Transverse colon (tissue), 4 donors: Measurements from ENCODE around the gene ATP9B. TPM values are rescaled to one million over a fixed set of nuclear protein-coding genes. Genes with fewer than 3 reads are reported as not detected.

Experiments used
- DNase-seq: peaks from one replicate; pipeline ENCODE4 v3.0.0-alpha.2; 2019
- H3K27ac ChIP-seq, 4 donors: fragments of 200-600 bp; sonication (generic); 2 replicates each; pipeline ENCODE4 v1.5.1; 2016 to 2018; ENCODE audit warnings: inconsistent platforms in 4 of 4
- H3K27me3 ChIP-seq: fragments of 200-600 bp; sonication (generic); 2 replicates; pipeline ENCODE4 v1.5.1; 2017; ENCODE audit warnings: inconsistent platforms
- H3K36me3 ChIP-seq, 4 donors: fragments of 200-600 bp; sonication (generic); 2 replicates each; pipeline ENCODE4 v1.5.1; 2017 to 2019; ENCODE audit warnings: inconsistent platforms in 4 of 4
- H3K4me1 ChIP-seq, 4 donors: fragments of 200-600 bp; sonication (generic); 2 replicates each; pipeline ENCODE4 v1.5.1; 2017 to 2020; ENCODE audit warnings: inconsistent platforms in 4 of 4
- H3K4me3 ChIP-seq, 4 donors: fragments of 200-600 bp; sonication (generic); 1 replicate in 1 of 4; 2 replicates in 3 of 4; pipeline versions ENCODE4 v1.5.1 to v1.6.1; 2017 to 2019; ENCODE audit warnings: inconsistent platforms in 4 of 4
- H3K9me3 ChIP-seq, 2 donors: fragments of 200-600 bp; sonication (generic); 2 replicates each; pipeline ENCODE4 v1.5.1; 2017 to 2019; ENCODE audit warnings: inconsistent platforms in 2 of 2
- EP300 ChIP-seq: sonication (generic); formaldehyde crosslinking; IDR thresholded peaks from one replicate; pipeline ENCODE4 v1.6.1; 2017; ENCODE audit warnings: antibody characterized with exemption, low read depth
- POLR2A ChIP-seq: fragments of 450-650 bp; IDR thresholded peaks from one replicate; pipeline ENCODE4 v1.6.1; 2016; ENCODE audit warnings: antibody characterized with exemption, mild to moderate bottlenecking, moderate library complexity
- POLR2AphosphoS5 ChIP-seq, 3 donors: sonication (generic); formaldehyde crosslinking; IDR thresholded peaks; one replicate each; pipeline ENCODE4 v1.6.1; 2016; ENCODE audit warnings: antibody characterized with exemption in 3 of 3
- WGBS, 2 donors: methylation state at CpG; one replicate each; pipeline ENCODE4 v1.1.5; 2018; ENCODE audit warnings: low coverage in 1 of 2; 5-methylcytosine and 5-hydroxymethylcytosine counted together
- in situ Hi-C, 4 donors: fragments of 200-750 bp; cut with MboI; loops; one replicate each; pipeline versions ENCODE4 v1.15.0 to v1.15.1; 2017; ENCODE audit warnings: low sequenced_read_pairs in 3 of 4, low pct_ligation_motif_present in 1 of 4, low pct_unique_long_range_greater_than_20kb in 1 of 4
- intact Hi-C: fragments of 100-400 bp; cut with DNase I; formaldehyde crosslinking; loops from one replicate; pipeline ENCODE4 v1.15.1; 2023; ENCODE audit warnings: low total_unique reads
- total RNA-seq, 4 donors: library from RNA; depleted of rRNA; stranded (reverse); fragments of >200 nt; gene quantifications; one replicate each; pipeline ENCODE4 v1.1.0, GENCODE V29; 2016
- TF ChIP-seq, protein P1 (sequence below), 5 experiments: fragments of 200-600 bp in 3 of 5; fragments of 450-650 bp in 2 of 5; sonication (generic) in 3 of 5; IDR thresholded peaks; 1 replicate in 2 of 5; 2 replicates in 3 of 5; pipeline ENCODE4 v1.5.1; 2016 to 2017; ENCODE audit warnings: antibody characterized with exemption in 5 of 5, inconsistent platforms in 3 of 5, mild to moderate bottlenecking in 2 of 5, moderate library complexity in 1 of 5

ATP9B gene
- total RNA-seq, 4 donors from 2014 or later, result 36.3 to 70.3 (median 41.6) TPM

DNA sequence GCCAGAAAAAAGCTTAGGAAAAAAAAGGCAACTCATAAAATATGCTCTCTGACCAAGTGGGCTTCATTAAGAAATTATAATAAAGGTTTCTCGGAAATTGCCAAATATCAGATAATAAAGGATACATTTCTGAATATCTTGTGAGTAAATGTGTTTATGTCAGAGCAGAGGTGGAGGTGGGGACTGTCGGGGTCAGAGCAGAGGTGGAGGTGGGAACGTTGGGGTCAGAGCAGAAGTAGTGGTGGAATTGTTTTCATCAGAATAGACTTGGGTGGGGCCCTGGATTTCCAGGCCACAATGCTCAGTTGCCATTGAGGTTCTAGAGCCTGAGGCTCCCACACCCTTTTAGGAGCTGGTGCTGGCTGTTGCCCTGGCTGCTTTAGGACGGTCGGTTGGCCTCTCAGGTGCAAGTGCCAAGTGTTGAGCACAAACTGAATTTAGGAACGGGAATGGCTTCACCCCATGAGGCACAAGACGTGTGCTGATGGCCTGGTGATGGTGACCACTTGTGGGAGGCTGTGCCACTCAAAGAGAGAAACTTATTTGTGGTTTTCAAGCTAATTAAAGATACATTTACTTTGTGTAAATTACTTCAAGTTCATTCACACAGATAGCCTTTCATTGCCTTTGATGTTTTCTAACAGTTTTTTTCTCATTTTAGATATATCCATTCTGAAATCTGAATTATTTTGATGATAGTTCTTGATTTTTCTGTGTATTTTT is 131.5 kb downstream of the ATP9B start:
- no peak for TF ChIP-seq POLR2AphosphoS5 (IDR thresholded peaks at IDR 0.05)
- no peak for TF ChIP-seq POLR2A
- WGBS, 2 donors, result 90 to 91% methylated on average over 5 to 7 of the region's 7 CpGs
- Histone ChIP-seq H3K27ac (no peak overlapping the region), H3K27me3 (no peaks in the 10 kb centered on the region), H3K9me3 (no peaks in the 10 kb centered on the region), H3K36me3 (no peaks in the 10 kb centered on the region), H3K4me3 (no peak overlapping the region), H3K4me1 (no peaks in the 10 kb centered on the region)
- in situ Hi-C loops, result no loop called here
- intact Hi-C loops, result no loop called here
- DNase-seq, result peak; percentile 23

DNA sequence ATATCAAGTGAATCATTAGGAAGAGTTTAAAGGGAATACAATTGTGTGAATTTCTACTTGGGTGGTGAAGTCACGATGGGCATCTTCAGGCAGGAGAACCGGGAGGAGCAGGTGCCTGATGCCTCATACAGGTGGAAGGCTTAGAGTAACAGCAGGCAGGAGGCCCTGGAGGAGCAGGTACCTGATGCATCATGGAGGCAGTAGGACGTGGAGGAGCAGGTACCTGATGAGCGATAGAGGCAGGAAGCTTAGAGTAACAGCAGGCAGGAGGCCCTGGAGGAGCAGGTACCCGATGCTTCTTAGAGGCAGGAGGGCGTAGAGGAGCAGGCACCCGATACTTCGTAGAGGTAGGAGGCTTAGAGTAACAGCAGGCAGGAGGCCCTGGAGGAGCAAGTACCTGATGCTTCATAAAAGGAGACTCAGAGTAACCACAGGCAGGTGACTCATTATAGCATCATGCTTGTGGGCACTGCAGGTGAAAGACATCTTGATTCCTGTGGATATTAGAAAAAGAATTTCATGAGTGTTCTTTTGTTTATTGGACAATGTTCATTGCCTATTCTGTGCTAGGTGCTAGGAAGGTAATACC is 133.9 kb downstream of the ATP9B start:
- no peak overlapping the region for H3K4me3 ChIP-seq
- TF ChIP-seq, protein P1, sequence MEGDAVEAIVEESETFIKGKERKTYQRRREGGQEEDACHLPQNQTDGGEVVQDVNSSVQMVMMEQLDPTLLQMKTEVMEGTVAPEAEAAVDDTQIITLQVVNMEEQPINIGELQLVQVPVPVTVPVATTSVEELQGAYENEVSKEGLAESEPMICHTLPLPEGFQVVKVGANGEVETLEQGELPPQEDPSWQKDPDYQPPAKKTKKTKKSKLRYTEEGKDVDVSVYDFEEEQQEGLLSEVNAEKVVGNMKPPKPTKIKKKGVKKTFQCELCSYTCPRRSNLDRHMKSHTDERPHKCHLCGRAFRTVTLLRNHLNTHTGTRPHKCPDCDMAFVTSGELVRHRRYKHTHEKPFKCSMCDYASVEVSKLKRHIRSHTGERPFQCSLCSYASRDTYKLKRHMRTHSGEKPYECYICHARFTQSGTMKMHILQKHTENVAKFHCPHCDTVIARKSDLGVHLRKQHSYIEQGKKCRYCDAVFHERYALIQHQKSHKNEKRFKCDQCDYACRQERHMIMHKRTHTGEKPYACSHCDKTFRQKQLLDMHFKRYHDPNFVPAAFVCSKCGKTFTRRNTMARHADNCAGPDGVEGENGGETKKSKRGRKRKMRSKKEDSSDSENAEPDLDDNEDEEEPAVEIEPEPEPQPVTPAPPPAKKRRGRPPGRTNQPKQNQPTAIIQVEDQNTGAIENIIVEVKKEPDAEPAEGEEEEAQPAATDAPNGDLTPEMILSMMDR (IDR thresholded peaks at IDR 0.05), result no peak
- TF ChIP-seq POLR2A (no peak), POLR2AphosphoS5 (IDR thresholded peaks at IDR 0.05) (no peak), EP300 (no peak)
- in situ Hi-C loops (no loop called here), intact Hi-C loops (no loop called here)
- peaks cover 0 to 9% (median 0%) of the 10 kb centered on the region in 4 donors for H3K36me3 ChIP-seq
- DNase-seq, result no peak
- no peak overlapping the region for H3K27ac ChIP-seq
- WGBS, 2 donors, result 77 to 94% methylated on average over 8 of the region's 8 CpGs
- no peaks in the 10 kb centered on the region for H3K9me3 ChIP-seq
- H3K27me3 ChIP-seq, result no peaks in the 10 kb centered on the region
- H3K4me1 ChIP-seq, result no peaks in the 10 kb centered on the region

DNA sequence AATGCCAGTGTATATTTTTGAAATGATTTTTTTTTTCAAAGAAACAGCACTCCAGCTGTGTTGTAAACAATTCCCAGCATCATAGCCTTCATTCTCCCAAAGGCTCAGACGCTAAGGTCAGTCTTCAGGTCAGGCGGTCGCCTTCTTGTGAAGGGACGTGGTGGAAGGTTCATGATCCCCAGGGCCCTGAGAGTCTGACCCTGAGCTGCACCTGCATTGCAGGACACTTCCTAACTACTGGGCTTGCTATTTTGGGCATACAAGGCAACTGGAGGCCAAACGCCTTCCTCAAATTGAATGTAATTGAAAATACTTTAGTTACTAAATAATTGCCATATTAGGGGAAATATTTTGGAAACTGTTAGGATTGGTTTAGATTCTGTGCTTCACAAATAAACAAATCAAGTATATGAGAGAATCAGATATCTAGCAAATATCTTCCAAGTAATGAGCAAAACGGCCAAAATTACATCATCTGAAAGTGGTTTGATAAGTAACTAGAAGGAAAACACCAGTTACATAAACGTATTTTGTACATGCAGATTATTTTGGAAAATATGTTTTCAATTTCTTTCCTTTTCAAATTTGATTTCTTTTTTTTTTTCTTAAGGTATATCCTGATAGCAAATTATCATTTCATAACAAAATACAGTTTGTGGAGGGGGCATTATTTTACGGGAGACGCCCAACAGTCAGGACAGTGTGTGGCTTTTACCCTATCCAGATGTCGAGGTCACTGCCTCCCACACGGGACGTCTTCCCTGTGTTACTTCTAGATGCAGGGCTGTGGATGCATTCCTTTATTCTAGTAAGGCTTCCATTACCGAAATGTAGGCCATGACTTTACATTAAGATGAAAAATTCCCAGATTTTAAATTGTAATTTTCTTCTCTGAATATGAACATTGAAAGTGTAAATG is 136.0 kb downstream of the ATP9B start:
- in situ Hi-C loops (no loop called here), intact Hi-C loops (no loop called here)
- WGBS, 2 donors, result 87 to 89% methylated on average over 12 to 13 of the region's 13 CpGs
- H3K9me3 ChIP-seq, result no peaks in the 10 kb centered on the region
- no peak overlapping the region for H3K4me3 ChIP-seq
- TF ChIP-seq EP300 (no peak), POLR2A (no peak), POLR2AphosphoS5 (IDR thresholded peaks at IDR 0.05) (no peak)
- TF ChIP-seq, protein P1 (IDR thresholded peaks at IDR 0.05), result no peak
- DNase-seq, result no peak
- H3K27ac ChIP-seq, result no peak overlapping the region
- no peaks in the 10 kb centered on the region for H3K27me3 ChIP-seq
- no peaks in the 10 kb centered on the region for H3K4me1 ChIP-seq
- peaks cover 0 to 9% (median 0%) of the 10 kb centered on the region in 4 donors for H3K36me3 ChIP-seq

DNA sequence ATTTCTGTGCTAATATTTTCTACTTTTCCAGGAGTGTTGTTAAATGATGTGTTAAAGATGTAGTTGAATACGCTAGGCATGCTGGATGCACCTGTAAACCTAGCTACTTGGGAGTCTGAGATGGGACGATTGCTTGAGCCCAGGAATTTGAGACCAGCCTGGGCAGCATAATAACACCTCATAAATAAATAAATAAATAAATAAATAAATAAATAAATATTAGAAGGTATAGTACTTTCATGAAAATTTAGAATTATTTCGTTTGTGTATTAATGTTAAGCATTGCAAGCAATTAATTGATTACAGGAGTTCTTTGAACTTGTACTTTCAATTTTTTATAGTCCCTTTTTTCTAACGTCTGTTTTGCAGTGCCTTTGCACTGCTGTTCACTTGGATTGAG is 137.2 kb downstream of the ATP9B start:
- Histone ChIP-seq H3K36me3 (peaks cover 0 to 9% (median 0%) of the 10 kb centered on the region in 4 donors), H3K4me1 (no peaks in the 10 kb centered on the region), H3K27me3 (no peaks in the 10 kb centered on the region), H3K4me3 (no peak overlapping the region), H3K9me3 (no peaks in the 10 kb centered on the region), H3K27ac (no peak overlapping the region)
- 88 to 91% methylated on average over 4 of the region's 4 CpGs for WGBS, 2 donors
- in situ Hi-C loops (no loop called here), intact Hi-C loops (no loop called here)
- TF ChIP-seq, protein P1 (IDR thresholded peaks at IDR 0.05), result no peak
- TF ChIP-seq POLR2AphosphoS5 (IDR thresholded peaks at IDR 0.05), result no peak
- TF ChIP-seq POLR2A, result no peak
- TF ChIP-seq EP300, result no peak
- DNase-seq, result no peak
